ENCODE data around the gene RNF19B.

The RNF19B gene

GRCh38 chr1:32886828-32887414 is 77.7 kb downstream of the RNF19B start:
- no peak for DNase-seq

All from T-helper 2 cell (primary cell).